Panc1 (cell line): ENCODE measurements around the gene AIFM3. TPM values are rescaled to one million over a fixed set of nuclear protein-coding genes. Genes with fewer than 3 reads are reported as not detected.

Experiments
- ATAC-seq: fragments of 200-7000 bp; cut with Tn5 transposase; 2 replicates; pipeline ENCODE4 v1.9.1; 2020; ENCODE audit warnings: mild to moderate bottlenecking, moderate library complexity
- Bru-seq: library from RNA; stranded (reverse); fragments of 400-500 nt; gene quantifications from one replicate; lab custom pipeline; 2021; lab: Mats Ljungman, UMichigan
- BruChase-seq, 2 experiments: library from RNA; stranded (reverse); fragments of 400-500 nt; gene quantifications; one replicate each; lab custom pipeline; 2021; lab: Mats Ljungman, UMichigan
- BruUV-seq: library from RNA; stranded (reverse); fragments of 400-500 nt; replicated peaks from 2 replicates; lab custom pipeline; 2021; lab: Mats Ljungman, UMichigan
- CTCF ChIA-PET: fragments of 300-600 bp; sonication (Branson Sonifier 250); formaldehyde crosslinking; loops from one replicate; lab custom pipeline; 2022; ENCODE audit warnings: antibody characterized with exemption; lab: Charles Lee
- POLR2A ChIA-PET: fragments of 300-600 bp; sonication (Branson Sonifier 250); formaldehyde crosslinking; loops from one replicate; lab custom pipeline; 2022; ENCODE audit warnings: antibody characterized with exemption; lab: Charles Lee
- DNase-seq: peaks from one replicate; pipeline ENCODE4 v3.0.0-alpha.2; 2010; ENCODE audit warnings: low read depth, low spot score
- H3K27ac ChIP-seq: 2 replicates; pipeline ENCODE4 v1.5.1; 2011; ENCODE audit warnings: mild to moderate bottlenecking, low read length, inconsistent platforms
- H3K27me3 ChIP-seq: fragments of 200-500 bp; sonication (Bioruptor generic); 2 replicates; pipeline ENCODE4 v1.6.0; 2014; ENCODE audit warnings: low read length, inconsistent platforms; ENCODE audit not compliant: control insufficient read depth, insufficient read depth
- H3K36me3 ChIP-seq: fragments of 200-500 bp; sonication (Bioruptor generic); 2 replicates; pipeline ENCODE4 v1.5.1; 2014; ENCODE audit warnings: inconsistent platforms, mild to moderate bottlenecking, low read length, moderate library complexity; ENCODE audit not compliant: control insufficient read depth, insufficient read depth
- H3K4me1 ChIP-seq: 2 replicates; pipeline ENCODE4 v1.5.1; 2011; ENCODE audit warnings: inconsistent platforms, mild to moderate bottlenecking, low read length, moderate library complexity; ENCODE audit not compliant: control insufficient read depth, insufficient read depth
- H3K4me3 ChIP-seq, 2 experiments: 2 replicates each; pipeline ENCODE4 v1.5.1; 2011 to 2012; ENCODE audit warnings: low read depth in 2 of 2, low read length in 2 of 2, mild to moderate bottlenecking in 2 of 2, inconsistent platforms in 1 of 2, moderate library complexity in 1 of 2
- H3K9me3 ChIP-seq: fragments of 200-500 bp; sonication (Bioruptor generic); 2 replicates; pipeline ENCODE4 v1.5.1; 2014; ENCODE audit warnings: low read depth, mild to moderate bottlenecking, inconsistent platforms, low read length, moderate library complexity; ENCODE audit not compliant: control insufficient read depth, insufficient read depth
- CTCF ChIP-seq: fragments of 450-650 bp; IDR thresholded peaks from 2 replicates; pipeline ENCODE4 v1.5.1; 2017; ENCODE audit warnings: mild to moderate bottlenecking
- POLR2AphosphoS5 ChIP-seq: IDR thresholded peaks from 2 replicates; pipeline ENCODE4 v1.6.1; 2012; ENCODE audit warnings: mild to moderate bottlenecking, low read depth, low read length, moderate library complexity
- REST ChIP-seq, 2 experiments: IDR thresholded peaks; 2 replicates each; pipeline ENCODE4 v1.6.1; 2011 to 2012; ENCODE audit warnings: low read depth in 2 of 2, control low read depth in 1 of 2, low read length in 1 of 2, mild to moderate bottlenecking in 1 of 2, moderate library complexity in 1 of 2; ENCODE audit not compliant: insufficient read depth in 1 of 2
- SIN3A ChIP-seq: IDR thresholded peaks from 2 replicates; pipeline ENCODE4 v1.6.1; 2012; ENCODE audit warnings: low read depth, mild to moderate bottlenecking, low read length, moderate library complexity, borderline replicate concordance; ENCODE audit not compliant: insufficient read depth
- TCF7L2 ChIP-seq: IDR thresholded peaks from 2 replicates; pipeline ENCODE4 v1.6.1; 2011; ENCODE audit warnings: mild to moderate bottlenecking, low read depth, low read length, inconsistent platforms
- in situ Hi-C: cut with HindIII; loops from 2 replicates; pipeline ENCODE4 v1.10.0; 2016; ENCODE audit warnings: low sequenced_read_pairs, low pct_unique_long_range_greater_than_20kb
- intact Hi-C: fragments of 100-400 bp; cut with micrococcal nuclease; formaldehyde crosslinking; loops from one replicate; pipeline ENCODE4 v1.10.0; 2022; ENCODE audit not compliant: unreplicated experiment
- long read RNA-seq: library from polyadenylated mRNA; unstranded; transcript quantifications from one replicate; pipeline ENCODE4 v2.0.0, GENCODE V29; 2021; ENCODE audit not compliant: unreplicated experiment
- polyA plus RNA-seq: library from polyadenylated mRNA; unstranded; fragments of >200 nt; gene quantifications from one replicate; pipeline ENCODE4 v1.2.1, GENCODE V29; 2012; ENCODE audit warnings: missing spikeins; ENCODE audit not compliant: insufficient read length
- total RNA-seq: library from RNA; stranded (reverse); gene quantifications from one replicate; pipeline ENCODE4 v1.2.1, GENCODE V29; 2021; ENCODE audit not compliant: unreplicated experiment

The AIFM3 gene
- 2.7 TPM for total RNA-seq
- polyA plus RNA-seq: 3.0 TPM
- Bru-seq, nascent RNA: percentile 31 among the genes with signal in this experiment
- BruChase-seq, experiment 1, labeled RNA remaining after a 2-hour chase: percentile 33 among the genes with signal in this experiment
- percentile 35 among the genes with signal in this experiment for BruChase-seq, experiment 2, labeled RNA remaining after a 6-hour chase
- long read RNA-seq, partial matches to known transcripts: 0 of 2 reads
- long read RNA-seq, other reads (novel, unspliced or antisense): 2 of 2 reads

GRCh38 chr22:20966883-20967696, at the start of gene AIFM3:
AIFM3 (plus strand) TSS chr22:20967255; CDS start chr22:20967945, 690 bp downstream.
- no TSS peak for BruUV-seq
- H3K27me3 ChIP-seq: no peaks in the 10 kb centered on the region
- intact Hi-C loops (no loop called here), in situ Hi-C loops (no loop called here)
- CTCF ChIA-PET: no interaction called here
- no peaks in the 10 kb centered on the region for H3K9me3 ChIP-seq
- H3K4me1 ChIP-seq: peaks cover 3% of the 10 kb centered on the region; the same call in 1 of the 2 replicates
- no peak for DNase-seq
- no peak within 1 kb of the TSS for H3K4me3 ChIP-seq
- no peaks in the 10 kb centered on the region for H3K36me3 ChIP-seq
- POLR2A ChIA-PET: no interaction called here
- TF ChIP-seq REST (IDR thresholded peaks at IDR 0.05; ENCODE audit: insufficient read depth in 1 of 2, low read depth in 2 of 2, low read length in 1 of 2): no peak
- no peak for TF ChIP-seq TCF7L2
- no peak for TF ChIP-seq CTCF
- no peak for TF ChIP-seq POLR2AphosphoS5
- no peak for TF ChIP-seq SIN3A
- ATAC-seq: no peak
- H3K27ac ChIP-seq: no peak within 1 kb of the TSS

- H3K4me1 ChIP-seq: peaks cover 12% of the 10 kb centered on the region
- H3K4me3 ChIP-seq: peak overlapping the region; percentile 80 to 89
- TF ChIP-seq TCF7L2 (no peak), CTCF (no peak), POLR2AphosphoS5 (no peak), SIN3A (no peak), REST (IDR thresholded peaks at IDR 0.05; ENCODE audit: insufficient read depth in 1 of 2, low read depth in 2 of 2, low read length in 1 of 2) (no peak)
- H3K36me3 ChIP-seq: peaks cover 5% of the 10 kb centered on the region
- H3K27ac ChIP-seq: peak overlapping the region; percentile 91
- CTCF ChIA-PET: no interaction called here
- no TSS peak for BruUV-seq
- DNase-seq: no peak
- POLR2A ChIA-PET: interaction anchor here (0.6 kb wide), 1 partner anchor 25 kb away, joined by 5 read pairs; no protein-coding TSS in a partner anchor
- no peaks in the 10 kb centered on the region for H3K9me3 ChIP-seq
- no peak for ATAC-seq
- in situ Hi-C loops: no loop called here
- H3K27me3 ChIP-seq: no peaks in the 10 kb centered on the region
- intact Hi-C loops: no loop called here
Observed at GRCh38 chr22:20918663-20919218, 48.3 kb upstream of the AIFM3 start.
